GM10266 (cell line): ENCODE results near the gene GALR2.

Experiments
- DNase-seq: peaks from one replicate; pipeline ENCODE4 v3.0.0; 2012; ENCODE audit errors: extremely low spot score
- TF ChIP-seq, protein P1 (sequence below): IDR thresholded peaks from 2 replicates; pipeline ENCODE4 v1.5.1; 2012; ENCODE audit warnings: mild to moderate bottlenecking, low read depth; ENCODE audit not compliant: control insufficient read depth, insufficient read depth; ENCODE audit errors: missing control alignments

Gene GALR2

DNA sequence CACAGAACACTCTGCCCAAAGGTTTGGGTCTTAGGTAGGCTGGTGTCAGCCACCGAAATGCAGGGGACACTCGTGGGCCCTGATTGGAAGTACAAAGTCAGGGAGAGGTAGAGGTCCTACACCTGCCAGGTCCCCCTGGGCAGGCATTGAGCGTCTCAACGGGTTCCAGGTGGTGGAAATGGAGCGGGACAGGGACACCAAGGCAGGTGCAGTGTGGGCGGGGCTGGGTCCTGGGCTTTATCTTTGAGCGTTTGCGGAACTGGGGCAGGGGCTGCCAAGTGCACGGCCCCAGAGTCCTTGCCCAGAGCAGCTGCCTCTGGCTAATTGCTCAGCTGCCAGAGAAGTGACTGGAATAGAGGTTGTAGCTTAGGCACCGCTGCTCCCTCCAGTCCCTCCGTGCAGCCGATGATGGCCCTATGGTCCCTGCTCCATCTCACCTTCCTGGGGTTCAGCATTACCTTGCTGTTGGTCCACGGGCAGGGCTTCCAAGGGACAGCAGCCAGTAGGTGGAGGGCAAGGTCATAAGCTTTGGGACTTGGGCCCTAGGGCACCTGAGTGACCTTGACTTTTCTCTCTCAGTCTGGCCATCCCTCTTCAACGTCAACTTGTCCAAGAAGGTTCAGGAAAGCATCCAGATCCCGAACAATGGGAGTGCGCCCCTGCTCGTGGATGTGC, 4.4 kb downstream of the GALR2 start, which contains the start of gene ZACN:
TSS of gene ZACN (plus strand) at position 323 of the 675 bp plus-strand sequence. CDS start at position 406, 83 bp downstream.
- DNase-seq, result no peak
- TF ChIP-seq, protein P1, sequence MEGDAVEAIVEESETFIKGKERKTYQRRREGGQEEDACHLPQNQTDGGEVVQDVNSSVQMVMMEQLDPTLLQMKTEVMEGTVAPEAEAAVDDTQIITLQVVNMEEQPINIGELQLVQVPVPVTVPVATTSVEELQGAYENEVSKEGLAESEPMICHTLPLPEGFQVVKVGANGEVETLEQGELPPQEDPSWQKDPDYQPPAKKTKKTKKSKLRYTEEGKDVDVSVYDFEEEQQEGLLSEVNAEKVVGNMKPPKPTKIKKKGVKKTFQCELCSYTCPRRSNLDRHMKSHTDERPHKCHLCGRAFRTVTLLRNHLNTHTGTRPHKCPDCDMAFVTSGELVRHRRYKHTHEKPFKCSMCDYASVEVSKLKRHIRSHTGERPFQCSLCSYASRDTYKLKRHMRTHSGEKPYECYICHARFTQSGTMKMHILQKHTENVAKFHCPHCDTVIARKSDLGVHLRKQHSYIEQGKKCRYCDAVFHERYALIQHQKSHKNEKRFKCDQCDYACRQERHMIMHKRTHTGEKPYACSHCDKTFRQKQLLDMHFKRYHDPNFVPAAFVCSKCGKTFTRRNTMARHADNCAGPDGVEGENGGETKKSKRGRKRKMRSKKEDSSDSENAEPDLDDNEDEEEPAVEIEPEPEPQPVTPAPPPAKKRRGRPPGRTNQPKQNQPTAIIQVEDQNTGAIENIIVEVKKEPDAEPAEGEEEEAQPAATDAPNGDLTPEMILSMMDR, result no peak

DNA sequence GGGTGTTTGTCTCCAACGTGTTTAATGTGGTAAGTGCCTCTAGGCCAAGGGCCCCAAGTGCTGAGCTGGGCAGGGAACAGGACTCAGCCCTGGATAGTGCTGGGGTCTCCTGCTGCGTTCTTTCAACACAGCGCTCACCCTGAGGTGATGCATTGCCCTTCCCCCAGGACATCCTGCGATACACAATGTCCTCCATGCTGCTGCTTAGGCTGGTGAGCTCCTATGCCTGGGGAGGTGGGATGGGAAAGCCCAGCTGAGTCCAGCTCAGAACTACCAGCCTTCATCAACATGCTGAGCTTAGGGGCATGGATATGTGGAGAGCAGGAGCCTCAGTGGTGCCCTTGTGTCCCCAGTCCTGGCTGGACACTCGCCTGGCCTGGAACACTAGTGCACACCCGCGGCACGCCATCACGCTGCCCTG, 5.0 kb downstream of the GALR2 start:
- TF ChIP-seq, protein P1, result no peak
- DNase-seq, result no peak

DNA sequence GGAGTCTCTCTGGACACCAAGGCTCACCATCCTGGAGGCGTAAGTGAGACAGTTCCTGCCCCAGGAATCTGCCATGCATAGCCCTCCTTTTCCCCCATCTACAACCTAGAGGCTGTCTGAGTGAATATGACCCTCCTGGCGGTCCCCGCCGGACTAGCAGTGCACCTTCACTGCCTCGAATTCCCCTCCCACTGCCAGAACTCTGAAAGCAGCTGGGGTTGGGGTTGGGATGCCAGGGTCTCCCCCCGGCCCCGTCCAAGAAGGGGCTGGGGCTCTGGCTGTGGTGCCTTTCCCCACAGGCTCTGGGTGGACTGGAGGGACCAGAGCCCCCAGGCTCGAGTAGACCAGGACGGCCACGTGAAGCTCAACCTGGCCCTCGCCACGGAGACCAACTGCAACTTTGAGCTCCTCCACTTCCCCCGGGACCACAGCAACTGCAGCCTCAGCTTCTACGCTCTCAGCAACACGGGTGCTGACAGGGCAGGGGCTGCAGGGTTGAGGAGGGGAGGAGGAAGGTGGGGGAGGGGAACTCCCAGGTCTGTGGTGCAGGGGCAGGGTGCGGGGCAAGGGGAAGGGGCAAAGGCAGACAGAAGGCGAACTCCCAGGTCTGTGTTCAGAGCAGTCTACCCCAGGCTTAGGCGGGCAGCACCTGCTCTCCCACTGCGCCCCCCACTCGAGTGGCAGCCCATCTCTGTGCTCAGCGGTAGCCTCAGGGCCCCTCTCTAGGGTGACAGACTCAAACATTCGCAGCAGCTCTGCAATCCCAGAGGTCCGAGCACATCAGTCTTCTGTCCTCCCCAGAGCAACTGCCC, 5.6 kb downstream of the GALR2 start:
- TF ChIP-seq, protein P1, result no peak
- no peak for DNase-seq

DNA sequence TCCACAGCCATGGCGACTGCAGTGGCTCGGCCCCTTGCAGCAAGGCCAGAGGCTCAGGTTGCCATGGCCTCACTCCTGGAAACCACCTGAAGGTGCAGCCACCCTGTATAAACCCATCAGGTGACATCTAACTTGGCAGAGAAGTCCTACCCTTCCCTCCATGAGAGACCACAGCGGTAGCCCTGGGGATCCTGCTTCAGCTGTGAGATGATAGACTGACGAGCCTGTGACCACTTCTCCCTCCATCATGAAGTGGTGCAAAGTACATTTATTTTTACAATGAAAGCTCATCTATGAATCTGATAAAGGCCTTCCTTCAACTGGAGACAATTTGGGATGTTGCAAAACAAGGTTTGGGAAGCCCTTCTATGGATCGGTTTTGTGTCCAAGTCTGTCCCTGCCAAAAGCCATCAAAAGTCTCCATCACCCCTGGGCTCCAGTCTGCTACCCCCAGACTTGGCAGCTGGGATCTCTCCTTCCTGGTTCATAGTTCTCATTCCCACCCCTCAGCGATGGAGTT, 6.2 kb downstream of the GALR2 start:
- no peak for DNase-seq
- TF ChIP-seq, protein P1, result no peak

DNA sequence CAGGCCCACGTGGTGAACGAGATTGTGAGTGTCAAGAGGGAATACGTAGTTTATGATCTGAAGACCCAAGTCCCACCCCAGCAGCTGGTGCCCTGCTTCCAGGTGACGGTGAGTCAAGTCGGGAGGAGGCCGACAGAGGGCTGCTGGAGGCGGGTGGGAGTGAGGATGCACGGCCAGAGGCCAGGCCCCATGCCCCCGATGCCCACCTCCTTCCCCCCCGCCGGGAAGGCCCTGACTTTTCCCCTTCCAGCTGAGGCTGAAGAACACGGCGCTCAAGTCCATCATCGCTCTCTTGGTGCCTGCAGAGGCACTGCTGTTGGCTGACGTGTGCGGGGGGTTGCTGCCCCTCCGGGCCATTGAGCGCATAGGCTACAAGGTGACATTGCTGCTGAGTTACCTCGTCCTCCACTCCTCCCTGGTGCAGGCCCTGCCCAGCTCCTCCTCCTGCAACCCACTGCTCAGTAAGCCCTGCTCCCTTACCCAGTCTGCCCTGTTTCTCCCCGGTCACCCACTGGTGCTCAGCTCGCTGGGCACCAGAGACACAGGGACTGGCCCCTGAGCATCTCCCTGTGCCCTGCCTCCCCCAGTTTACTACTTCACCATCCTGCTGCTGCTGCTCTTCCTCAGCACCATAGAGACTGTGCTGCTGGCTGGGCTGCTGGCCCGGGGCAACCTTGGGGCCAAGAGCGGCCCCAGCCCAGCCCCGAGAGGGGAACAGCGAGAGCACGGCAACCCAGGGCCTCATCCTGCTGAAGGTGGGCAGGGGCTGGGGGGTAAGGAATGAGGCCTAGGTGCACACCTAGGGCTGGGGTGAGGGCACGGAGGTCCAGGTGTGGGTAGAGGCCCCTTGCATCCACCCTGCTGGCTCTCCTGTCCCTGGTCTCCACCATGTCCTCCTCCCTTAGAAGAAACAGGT, 7.0 kb downstream of the GALR2 start:
- DNase-seq, result no peak
- TF ChIP-seq, protein P1, result no peak

DNA sequence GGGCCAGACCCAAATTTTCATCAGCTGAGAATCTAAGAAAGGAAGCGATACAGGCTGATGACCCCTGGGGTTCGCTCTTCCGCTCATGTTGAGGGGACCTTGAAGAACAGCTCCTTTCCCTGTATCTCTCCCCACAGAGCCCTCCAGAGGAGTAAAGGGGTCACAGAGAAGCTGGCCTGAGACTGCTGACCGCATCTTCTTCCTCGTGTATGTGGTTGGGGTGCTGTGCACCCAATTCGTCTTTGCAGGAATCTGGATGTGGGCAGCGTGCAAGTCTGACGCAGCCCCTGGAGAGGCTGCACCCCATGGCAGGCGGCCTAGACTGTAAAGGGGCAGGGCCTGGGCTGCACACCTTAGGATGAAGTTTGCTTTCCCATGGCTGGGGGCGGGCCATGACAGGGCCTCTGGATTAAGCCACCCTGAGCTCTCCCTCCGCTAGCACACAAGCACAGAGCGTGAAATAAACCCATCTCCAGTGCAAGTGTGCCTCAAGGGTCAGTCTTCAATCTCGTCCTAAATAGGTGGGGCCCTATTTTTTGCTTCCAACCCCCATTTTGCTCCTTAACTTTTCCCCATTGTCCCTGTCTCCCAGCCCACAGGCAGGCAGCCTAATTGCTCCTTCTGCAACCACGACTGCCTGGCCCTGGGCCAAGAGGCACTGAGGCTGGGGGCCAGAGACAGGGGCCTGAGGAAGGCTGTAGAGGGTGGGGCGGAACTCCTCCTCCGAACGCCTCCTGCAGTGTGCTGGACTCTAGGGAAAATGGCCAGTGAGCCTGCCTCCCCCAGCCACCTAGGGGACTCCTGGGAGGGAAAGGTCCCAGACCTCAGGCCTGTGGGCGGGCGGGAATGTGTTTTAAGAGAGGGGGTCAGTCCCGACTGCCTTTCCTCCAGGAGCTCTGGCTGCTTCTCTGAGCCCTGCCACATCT, 8.0 kb downstream of the GALR2 start:
- no peak for DNase-seq

More for the DNA sequence above, 8.0 kb downstream of the GALR2 start:
- TF ChIP-seq, protein P1, result no peak
